ENCODE data around the gene PEDS1.
"Not testable (repeated sequence)": the region's sequence is repeated elsewhere in the genome, so short reads cannot be mapped to it uniquely, and the experiment has no call there.

PEDS1 gene

GRCh38 chr20:50112512-50113419 lies 40.8 kb downstream of the PEDS1 start, which contains the start of gene UBE2V1:
TSS of gene UBE2V1 (minus strand) at chr20:50113150. CDS start at chr20:50113128, 22 bp downstream.
- DNase-seq = peak; percentile 88 to 90

GRCh38 chr20:50111829-50112495 lies 41.6 kb downstream of the PEDS1 start:
- no peak for DNase-seq

- peak; percentile 60 to 63 for DNase-seq
These were observed 42.2 kb downstream of the PEDS1 start for GRCh38 chr20:50111120-50111828.

GRCh38 chr20:50110141-50111047 lies 43.1 kb downstream of the PEDS1 start:
- peak in 1 of 2 donors; percentile 41 for DNase-seq

GRCh38 chr20:50108556-50109235 lies 44.8 kb downstream of the PEDS1 start:
- no peak for DNase-seq

GRCh38 chr20:50107796-50108331 lies 45.7 kb downstream of the PEDS1 start:
- DNase-seq = no peak

GRCh38 chr20:50107086-50107660 lies 46.4 kb downstream of the PEDS1 start:
- no peak for DNase-seq

- not testable (repeated sequence) for DNase-seq
These were observed 46.9 kb downstream of the PEDS1 start for GRCh38 chr20:50106669-50107068.
